ENCODE measurements around the gene SLC9A9. TPM values are rescaled to one million over a fixed set of nuclear protein-coding genes. Genes with fewer than 3 reads are reported as not detected.

SLC9A9 gene
- total RNA-seq, 1 experiment from 2014 or later, result not detected

DNA sequence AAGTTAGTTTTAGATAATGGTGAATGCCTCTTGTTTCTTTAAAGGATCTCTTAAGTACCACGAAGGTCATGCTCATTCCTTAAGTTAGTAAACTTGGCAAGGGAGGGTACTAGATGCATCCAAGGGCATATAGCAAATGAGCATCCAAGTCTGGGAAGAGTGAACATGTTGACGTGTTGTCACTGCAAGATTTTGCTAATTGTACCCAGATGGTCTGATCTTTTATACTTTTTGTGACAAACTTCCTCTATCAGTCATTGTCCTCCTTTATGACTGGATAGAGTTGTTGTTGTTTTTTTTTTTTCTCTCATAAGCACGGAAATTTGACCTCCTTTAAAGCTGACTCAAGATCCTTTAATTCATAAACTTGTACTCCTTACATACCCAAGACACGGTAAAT, 607.4 kb downstream of the SLC9A9 start:
- H3K36me3 Mint-ChIP-seq (ENCODE audit: insufficient read depth, unreplicated experiment), result no peaks in the 10 kb centered on the region
- H3K4me3 Mint-ChIP-seq (ENCODE audit: unreplicated experiment), result no peak overlapping the region
- H3K4me1 Mint-ChIP-seq (ENCODE audit: low read depth, unreplicated experiment), result no peaks in the 10 kb centered on the region
- H3K27me3 ChIP-seq (replicated peaks; ENCODE audit: control insufficient read depth, insufficient read depth, low read length), result no peaks in the 10 kb centered on the region
- intact Hi-C loops (cut with micrococcal nuclease; ENCODE audit: unreplicated experiment), result no loop called here
- H3K27ac Mint-ChIP-seq (ENCODE audit: unreplicated experiment), result no peak overlapping the region
- POLR2A ChIA-PET, result no interaction called here
- no peak for DNase-seq
- no peaks in the 10 kb centered on the region for H3K4me1 ChIP-seq
- H3K9me3 ChIP-seq, result no peaks in the 10 kb centered on the region
- no peaks in the 10 kb centered on the region for H3K36me3 ChIP-seq (ENCODE audit: control insufficient read depth, insufficient read depth, low read length)
- no peaks in the 10 kb centered on the region for H3K9me3 Mint-ChIP-seq (ENCODE audit: unreplicated experiment)
- no TSS peak for BruUV-seq (replicated peaks)
- TF ChIP-seq, protein P1, sequence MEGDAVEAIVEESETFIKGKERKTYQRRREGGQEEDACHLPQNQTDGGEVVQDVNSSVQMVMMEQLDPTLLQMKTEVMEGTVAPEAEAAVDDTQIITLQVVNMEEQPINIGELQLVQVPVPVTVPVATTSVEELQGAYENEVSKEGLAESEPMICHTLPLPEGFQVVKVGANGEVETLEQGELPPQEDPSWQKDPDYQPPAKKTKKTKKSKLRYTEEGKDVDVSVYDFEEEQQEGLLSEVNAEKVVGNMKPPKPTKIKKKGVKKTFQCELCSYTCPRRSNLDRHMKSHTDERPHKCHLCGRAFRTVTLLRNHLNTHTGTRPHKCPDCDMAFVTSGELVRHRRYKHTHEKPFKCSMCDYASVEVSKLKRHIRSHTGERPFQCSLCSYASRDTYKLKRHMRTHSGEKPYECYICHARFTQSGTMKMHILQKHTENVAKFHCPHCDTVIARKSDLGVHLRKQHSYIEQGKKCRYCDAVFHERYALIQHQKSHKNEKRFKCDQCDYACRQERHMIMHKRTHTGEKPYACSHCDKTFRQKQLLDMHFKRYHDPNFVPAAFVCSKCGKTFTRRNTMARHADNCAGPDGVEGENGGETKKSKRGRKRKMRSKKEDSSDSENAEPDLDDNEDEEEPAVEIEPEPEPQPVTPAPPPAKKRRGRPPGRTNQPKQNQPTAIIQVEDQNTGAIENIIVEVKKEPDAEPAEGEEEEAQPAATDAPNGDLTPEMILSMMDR (IDR thresholded peaks at IDR 0.05; ENCODE audit: insufficient read depth in 1 of 2, low read depth in 1 of 2, low read length in 1 of 2, severe bottlenecking in 1 of 2, unreplicated experiment in 1 of 2), result no peak
- CTCF ChIA-PET, result no interaction called here
- peaks cover 12% of the 10 kb centered on the region for H3K27me3 Mint-ChIP-seq (ENCODE audit: insufficient read depth, unreplicated experiment)
- no peak overlapping the region for H3K4me3 ChIP-seq (ENCODE audit: low read depth, low read length)

DNA sequence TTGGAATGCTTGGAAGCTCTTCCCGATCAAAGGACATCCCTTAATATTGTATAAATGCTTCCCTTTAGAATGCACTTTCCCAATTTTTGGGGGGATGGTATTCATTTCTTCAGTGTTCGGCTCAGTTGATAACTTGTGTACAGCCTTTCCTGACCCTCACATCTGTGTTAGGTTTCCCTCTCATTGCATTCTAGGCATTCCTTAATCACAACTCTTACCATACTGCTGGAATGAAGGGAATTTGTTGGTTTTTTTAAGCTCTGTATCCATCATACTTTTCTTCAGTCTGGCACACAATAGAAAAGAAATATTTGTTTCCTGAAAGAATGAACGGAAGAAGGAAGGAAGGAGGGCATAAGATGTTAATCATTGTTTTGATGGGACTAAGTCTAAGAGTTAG, 609.2 kb downstream of the SLC9A9 start:
- no peak overlapping the region for H3K27ac Mint-ChIP-seq (ENCODE audit: unreplicated experiment)
- no peaks in the 10 kb centered on the region for H3K9me3 Mint-ChIP-seq (ENCODE audit: unreplicated experiment)
- no peaks in the 10 kb centered on the region for H3K36me3 ChIP-seq (ENCODE audit: control insufficient read depth, insufficient read depth, low read length)
- H3K4me3 ChIP-seq (ENCODE audit: low read depth, low read length), result no peak overlapping the region
- TF ChIP-seq, protein P1 (IDR thresholded peaks at IDR 0.05; ENCODE audit: insufficient read depth in 1 of 2, low read depth in 1 of 2, low read length in 1 of 2, severe bottlenecking in 1 of 2, unreplicated experiment in 1 of 2), result no peak
- no peaks in the 10 kb centered on the region for H3K9me3 ChIP-seq
- no peaks in the 10 kb centered on the region for H3K36me3 Mint-ChIP-seq (ENCODE audit: insufficient read depth, unreplicated experiment)
- H3K27me3 ChIP-seq (replicated peaks; ENCODE audit: control insufficient read depth, insufficient read depth, low read length), result no peaks in the 10 kb centered on the region
- H3K4me1 ChIP-seq, result no peaks in the 10 kb centered on the region
- H3K4me1 Mint-ChIP-seq (ENCODE audit: low read depth, unreplicated experiment), result no peaks in the 10 kb centered on the region
- peaks cover 11% of the 10 kb centered on the region for H3K27me3 Mint-ChIP-seq (ENCODE audit: insufficient read depth, unreplicated experiment)
- DNase-seq, result no peak
- ChIA-PET POLR2A (no interaction called here), CTCF (no interaction called here)
- H3K4me3 Mint-ChIP-seq (ENCODE audit: unreplicated experiment), result no peak overlapping the region
- intact Hi-C loops (cut with micrococcal nuclease; ENCODE audit: unreplicated experiment), result no loop called here
- no TSS peak for BruUV-seq (replicated peaks)

DNA sequence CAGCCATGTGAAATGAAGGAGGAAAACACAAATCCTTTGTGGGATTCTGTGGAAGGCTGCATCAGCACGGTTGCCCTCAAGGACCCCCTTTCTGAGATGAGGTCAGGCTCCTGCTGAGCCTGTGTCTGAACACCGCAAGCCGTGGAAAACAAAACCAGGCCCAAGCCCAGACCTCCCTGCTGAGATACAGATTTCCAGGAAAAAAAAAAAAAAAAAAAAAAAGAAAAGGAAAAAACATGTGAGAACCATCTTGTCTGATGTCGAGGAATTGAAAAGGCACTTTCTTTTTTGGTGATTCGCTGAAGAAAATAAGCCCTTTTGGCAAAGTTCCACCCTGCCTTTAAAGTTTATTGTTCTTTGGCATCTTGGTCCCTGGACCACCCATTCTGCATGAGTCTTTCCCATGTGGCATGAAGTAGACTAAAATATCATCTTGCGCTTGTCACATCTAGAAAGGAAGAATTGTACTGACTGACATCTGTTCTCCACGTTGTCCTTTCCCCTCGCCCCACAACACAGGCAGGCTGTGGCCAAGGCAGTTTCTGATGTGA, 611.1 kb downstream of the SLC9A9 start:
- Mint-ChIP-seq H3K4me1 (ENCODE audit: low read depth, unreplicated experiment) (no peaks in the 10 kb centered on the region), H3K36me3 (ENCODE audit: insufficient read depth, unreplicated experiment) (no peaks in the 10 kb centered on the region), H3K4me3 (ENCODE audit: unreplicated experiment) (no peak overlapping the region), H3K9me3 (ENCODE audit: unreplicated experiment) (no peaks in the 10 kb centered on the region), H3K27ac (ENCODE audit: unreplicated experiment) (no peak overlapping the region), H3K27me3 (ENCODE audit: insufficient read depth, unreplicated experiment) (peaks cover 13% of the 10 kb centered on the region)
- TF ChIP-seq, protein P1 (IDR thresholded peaks at IDR 0.05; ENCODE audit: insufficient read depth in 1 of 2, low read depth in 1 of 2, low read length in 1 of 2, severe bottlenecking in 1 of 2, unreplicated experiment in 1 of 2), result no peak
- no peak overlapping the region for H3K4me3 ChIP-seq (ENCODE audit: low read depth, low read length)
- ChIA-PET POLR2A (no interaction called here), CTCF (no interaction called here)
- no peak for DNase-seq
- no TSS peak for BruUV-seq (replicated peaks)
- no peaks in the 10 kb centered on the region for H3K27me3 ChIP-seq (replicated peaks; ENCODE audit: control insufficient read depth, insufficient read depth, low read length)
- no peaks in the 10 kb centered on the region for H3K4me1 ChIP-seq
- intact Hi-C loops (cut with micrococcal nuclease; ENCODE audit: unreplicated experiment), result no loop called here
- H3K36me3 ChIP-seq (ENCODE audit: control insufficient read depth, insufficient read depth, low read length), result no peaks in the 10 kb centered on the region
- H3K9me3 ChIP-seq, result no peaks in the 10 kb centered on the region
